HL-60 (cell line): ENCODE data around the gene FAM170B.

Source experiments
- CTCF ChIP-seq: IDR thresholded peaks from one replicate; pipeline ENCODE4 v1.5.1; 2011; ENCODE audit warnings: low read length, control low read depth, inconsistent platforms; ENCODE audit not compliant: insufficient read depth
- REST ChIP-seq: IDR thresholded peaks from 2 replicates; pipeline ENCODE4 v1.6.1; 2012; ENCODE audit warnings: low read depth; ENCODE audit not compliant: insufficient replicate concordance

- TF ChIP-seq CTCF (no peak), REST (no peak)
These were observed 17.9 kb downstream of the FAM170B start for GRCh38 chr10:49115796-49116508.
